MCF 10A (cell line): Measurements from ENCODE around the gene NAT8L. TPM values are rescaled to one million over a fixed set of nuclear protein-coding genes. Genes with fewer than 3 reads are reported as not detected.
A peak's percentile ranks its signal among the peaks of the same experiment; 100 is the strongest.

Source experiments
- Bru-seq: library from RNA; stranded (reverse); fragments of 400-500 nt; gene quantifications from one replicate; lab custom pipeline; 2021; lab: Mats Ljungman, UMichigan
- BruChase-seq, 2 experiments: library from RNA; stranded (reverse); fragments of 400-500 nt; gene quantifications; one replicate each; lab custom pipeline; 2021; lab: Mats Ljungman, UMichigan
- BruUV-seq: library from RNA; stranded (reverse); fragments of 400-500 nt; replicated peaks from 2 replicates; lab custom pipeline; 2021; lab: Mats Ljungman, UMichigan
- CTCF ChIA-PET: fragments of 300-600 bp; sonication (Branson Sonifier 250); formaldehyde crosslinking; extraction: SDS; loops from one replicate; lab custom pipeline; 2021; ENCODE audit warnings: antibody characterized with exemption, inconsistent platforms; lab: Yijun Ruan, JAX
- POLR2A ChIA-PET: fragments of 300-600, 350-650 bp; sonication (Branson Sonifier 250); formaldehyde crosslinking; extraction: SDS; loops from one replicate; lab custom pipeline; 2020; ENCODE audit warnings: antibody characterized with exemption, inconsistent platforms; lab: Yijun Ruan, JAX
- DNase-seq: peaks from one replicate; pipeline ENCODE4 v3.0.0-alpha.2; 2018; ENCODE audit not compliant: unreplicated experiment
- H3K27ac Mint-ChIP-seq: one replicate; pipeline ENCODE4 v1.8.0; 2022; ENCODE audit warnings: mild to moderate bottlenecking, low read depth, mixed read lengths; ENCODE audit not compliant: unreplicated experiment
- H3K27me3 Mint-ChIP-seq: one replicate; pipeline ENCODE4 v1.8.0; 2022; ENCODE audit warnings: mixed read lengths; ENCODE audit not compliant: insufficient read depth, unreplicated experiment
- H3K36me3 Mint-ChIP-seq: one replicate; pipeline ENCODE4 v1.8.0; 2022; ENCODE audit warnings: mild to moderate bottlenecking, moderate library complexity, mixed read lengths; ENCODE audit not compliant: insufficient read depth, unreplicated experiment
- H3K4me1 Mint-ChIP-seq: one replicate; pipeline ENCODE4 v1.8.0; 2022; ENCODE audit warnings: mixed read lengths; ENCODE audit not compliant: insufficient read depth, unreplicated experiment
- H3K4me3 Mint-ChIP-seq: one replicate; pipeline ENCODE4 v1.8.0; 2022; ENCODE audit warnings: mild to moderate bottlenecking, moderate library complexity, mixed read lengths; ENCODE audit not compliant: unreplicated experiment
- H3K9me3 Mint-ChIP-seq: one replicate; pipeline ENCODE4 v1.8.0; 2022; ENCODE audit warnings: mixed read lengths; ENCODE audit not compliant: unreplicated experiment
- CTCF ChIP-seq: fragments of 200-600 bp; IDR thresholded peaks from one replicate; pipeline ENCODE4 v1.8.0; 2022; ENCODE audit warnings: antibody characterized with exemption, mild to moderate bottlenecking; ENCODE audit not compliant: unreplicated experiment
- intact Hi-C: fragments of 100-400 bp; cut with micrococcal nuclease; formaldehyde crosslinking; loops from 2 replicates; pipeline ENCODE4 v1.14.1; 2022
- long read RNA-seq: library from polyadenylated mRNA; stranded (forward); transcript quantifications from one replicate; pipeline ENCODE4 v2.0.0, GENCODE V29; 2022
- total RNA-seq: library from RNA; stranded (reverse); gene quantifications from 2 replicates; pipeline ENCODE4 v1.2.3, GENCODE V29; 2022

The NAT8L gene
- 0.79 and 0.93 TPM in 2 replicates for total RNA-seq
- Bru-seq, nascent RNA = percentile 9 among the genes with signal in this experiment
- BruChase-seq, experiment 1, labeled RNA remaining after a 6-hour chase = percentile 32 among the genes with signal in this experiment
- BruChase-seq, experiment 2, labeled RNA remaining after a 2-hour chase = percentile 23 among the genes with signal in this experiment
- long read RNA-seq, full-length matches to known transcripts = 1 of 3 reads
- long read RNA-seq, partial matches to known transcripts = 0 of 3 reads
- long read RNA-seq, other reads (novel, unspliced or antisense) = 2 of 3 reads

GRCh38 chr4:2059046-2059725 lies at the start of gene NAT8L:
TSS of gene NAT8L (plus strand) at chr4:2059327. CDS start at chr4:2059512, 185 bp downstream.
- BruUV-seq = no TSS peak
- TF ChIP-seq CTCF = no peak
- peak; percentile 9 for DNase-seq
- peaks cover 16% of the 10 kb centered on the region for H3K27me3 Mint-ChIP-seq
- no peaks in the 10 kb centered on the region for H3K9me3 Mint-ChIP-seq
- ChIA-PET CTCF (interaction anchor here (0.6 kb wide), 1 partner anchor 87 kb away, joined by 3 read pairs; no protein-coding TSS in a partner anchor), POLR2A (no interaction called here)
- no peak within 1 kb of the TSS for H3K27ac Mint-ChIP-seq
- H3K4me3 Mint-ChIP-seq = peak within 1 kb of the TSS; percentile 51
- no peaks in the 10 kb centered on the region for H3K4me1 Mint-ChIP-seq
- H3K36me3 Mint-ChIP-seq = no peaks in the 10 kb centered on the region
- intact Hi-C loops = no loop called here

- Mint-ChIP-seq H3K4me1 (peaks cover 18% of the 10 kb centered on the region), H3K4me3 (peak overlapping the region; percentile 80), H3K27me3 (no peaks in the 10 kb centered on the region), H3K27ac (no peak overlapping the region), H3K9me3 (no peaks in the 10 kb centered on the region), H3K36me3 (peaks cover 5% of the 10 kb centered on the region)
- ChIA-PET CTCF (interaction anchor here (0.5 to 0.6 kb wide), 2 partner anchors 459 to 531 kb away, joined by 3 read pairs; partner anchors contain the start of gene RNF4), POLR2A (interaction anchor here (0.7 to 2.1 kb wide), 8 partner anchors 10 to 289 kb away, joined by 3 to 10 read pairs (median 4); partner anchors contain the start of genes TACC3 and TMEM129)
- BruUV-seq = TSS peak; percentile 33
- intact Hi-C loops = loop anchor here (1.0 kb wide), 1 partner anchor 177 kb away; no protein-coding TSS in a partner anchor
- DNase-seq = peak; percentile 29
- TF ChIP-seq CTCF = peak; percentile 12
These were observed 49.4 kb upstream of the NAT8L start for GRCh38 chr4:2009651-2010233.

GRCh38 chr4:2011583-2011982 lies 47.5 kb upstream of the NAT8L start:
- no peaks in the 10 kb centered on the region for H3K36me3 Mint-ChIP-seq
- TF ChIP-seq CTCF = no peak
- H3K27ac Mint-ChIP-seq = no peak overlapping the region
- no peaks in the 10 kb centered on the region for H3K27me3 Mint-ChIP-seq
- DNase-seq = peak; percentile 17
- no peak overlapping the region for H3K4me3 Mint-ChIP-seq
- H3K4me1 Mint-ChIP-seq = peaks cover 10% of the 10 kb centered on the region
- POLR2A ChIA-PET = no interaction called here
- CTCF ChIA-PET = interaction anchor here (0.9 kb wide), 1 partner anchor 175 kb away, joined by 3 read pairs; no protein-coding TSS in a partner anchor
- BruUV-seq = no TSS peak
- intact Hi-C loops = no loop called here
- H3K9me3 Mint-ChIP-seq = no peaks in the 10 kb centered on the region
